Gastrocnemius medialis (tissue), 4 donors: ENCODE measurements around the gene ZNF350.

ENCODE experiments used
- POLR2A ChIP-seq, 2 donors: fragments of 450-650 bp; IDR thresholded peaks; one replicate each; pipeline ENCODE4 v1.6.1; 2017; ENCODE audit warnings: antibody characterized with exemption in 2 of 2, mild to moderate bottlenecking in 2 of 2, moderate library complexity in 2 of 2
- TF ChIP-seq, protein P1 (sequence below), 5 experiments: fragments of 450-650 bp in 3 of 5; fragments of 200-600 bp in 2 of 5; sonication (generic) in 2 of 5; IDR thresholded peaks in 4 of 5; conservative IDR thresholded peaks in 1 of 5; 1 replicate in 4 of 5; 2 replicates in 1 of 5; pipeline ENCODE4 v1.5.1; 2016 to 2019; ENCODE audit warnings: antibody characterized with exemption in 5 of 5, mild to moderate bottlenecking in 3 of 5, moderate library complexity in 3 of 5

DNA sequence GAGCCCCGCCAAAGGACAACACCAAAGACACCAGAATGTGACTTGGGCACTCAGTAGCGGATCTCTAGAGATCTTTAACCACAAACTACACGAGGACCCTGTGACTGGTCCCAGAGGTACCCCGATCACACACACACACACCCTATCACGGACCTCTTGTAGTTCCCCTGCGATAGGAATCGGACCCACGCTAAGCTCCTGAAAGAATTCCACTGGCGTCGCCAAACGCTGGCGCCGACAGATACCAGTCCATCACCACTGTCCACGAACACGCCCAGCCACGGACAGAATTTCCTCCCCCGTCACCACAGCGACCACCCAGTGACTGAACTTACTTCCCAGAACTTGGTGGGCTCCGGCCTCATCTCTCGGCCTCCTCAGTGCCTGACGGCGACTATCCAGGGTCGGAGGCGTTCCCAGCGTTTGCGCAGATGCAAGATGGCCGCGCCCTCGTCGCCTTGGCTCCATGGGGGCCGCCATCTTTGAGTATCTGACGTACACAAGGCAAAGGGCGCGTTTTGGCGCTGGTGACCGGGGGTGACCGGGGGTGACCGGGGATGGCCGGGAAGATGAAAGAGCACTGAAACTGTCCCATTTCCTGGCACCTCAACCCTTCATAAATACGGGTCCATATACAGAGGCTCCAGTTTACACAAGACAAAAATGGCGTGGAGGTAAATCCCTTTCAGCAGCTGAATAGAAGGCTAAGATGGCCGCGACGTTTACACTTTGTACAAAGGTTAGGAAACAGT, 21.3 kb upstream of the ZNF350 start, which contains the start of gene ZNF615:
- TF ChIP-seq, protein P1, sequence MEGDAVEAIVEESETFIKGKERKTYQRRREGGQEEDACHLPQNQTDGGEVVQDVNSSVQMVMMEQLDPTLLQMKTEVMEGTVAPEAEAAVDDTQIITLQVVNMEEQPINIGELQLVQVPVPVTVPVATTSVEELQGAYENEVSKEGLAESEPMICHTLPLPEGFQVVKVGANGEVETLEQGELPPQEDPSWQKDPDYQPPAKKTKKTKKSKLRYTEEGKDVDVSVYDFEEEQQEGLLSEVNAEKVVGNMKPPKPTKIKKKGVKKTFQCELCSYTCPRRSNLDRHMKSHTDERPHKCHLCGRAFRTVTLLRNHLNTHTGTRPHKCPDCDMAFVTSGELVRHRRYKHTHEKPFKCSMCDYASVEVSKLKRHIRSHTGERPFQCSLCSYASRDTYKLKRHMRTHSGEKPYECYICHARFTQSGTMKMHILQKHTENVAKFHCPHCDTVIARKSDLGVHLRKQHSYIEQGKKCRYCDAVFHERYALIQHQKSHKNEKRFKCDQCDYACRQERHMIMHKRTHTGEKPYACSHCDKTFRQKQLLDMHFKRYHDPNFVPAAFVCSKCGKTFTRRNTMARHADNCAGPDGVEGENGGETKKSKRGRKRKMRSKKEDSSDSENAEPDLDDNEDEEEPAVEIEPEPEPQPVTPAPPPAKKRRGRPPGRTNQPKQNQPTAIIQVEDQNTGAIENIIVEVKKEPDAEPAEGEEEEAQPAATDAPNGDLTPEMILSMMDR (IDR thresholded peaks at IDR 0.05 in 4 of 5, conservative IDR thresholded peaks at IDR 0.05 in 1 of 5) = no peak
- peak; percentile 10 to 14 for TF ChIP-seq POLR2A (IDR thresholded peaks at IDR 0.05)
